H54 (cell line): ENCODE results near the gene LCAT.
"Not testable (repeated sequence)": the region's sequence is repeated elsewhere in the genome, so short reads cannot be mapped to it uniquely, and the experiment has no call there.

Experiments
- DNase-seq: peaks from one replicate; pipeline ENCODE4 v3.0.0; 2011; ENCODE audit warnings: low spot score, mixed read lengths; ENCODE audit not compliant: insufficient read length
- FAIRE-seq: peaks from 3 replicates; lab custom pipeline; 2011; peaks lifted over from hg19 to GRCh38; lab: Jason Lieb, UNC
- POLR2A ChIP-seq: IDR thresholded peaks from 2 replicates; pipeline ENCODE4 v1.6.1; 2011; ENCODE audit warnings: low read depth, mild to moderate bottlenecking, low read length

Gene LCAT

GRCh38 chr16:67946966-67947558, 3.1 kb upstream of the LCAT start:
- DNase-seq (no peak), FAIRE-seq (no peak)
- TF ChIP-seq POLR2A: no peak

GRCh38 chr16:67946128-67946569, 2.2 kb upstream of the LCAT start:
- FAIRE-seq: no peak
- DNase-seq: no peak
- TF ChIP-seq POLR2A: no peak

DNA sequence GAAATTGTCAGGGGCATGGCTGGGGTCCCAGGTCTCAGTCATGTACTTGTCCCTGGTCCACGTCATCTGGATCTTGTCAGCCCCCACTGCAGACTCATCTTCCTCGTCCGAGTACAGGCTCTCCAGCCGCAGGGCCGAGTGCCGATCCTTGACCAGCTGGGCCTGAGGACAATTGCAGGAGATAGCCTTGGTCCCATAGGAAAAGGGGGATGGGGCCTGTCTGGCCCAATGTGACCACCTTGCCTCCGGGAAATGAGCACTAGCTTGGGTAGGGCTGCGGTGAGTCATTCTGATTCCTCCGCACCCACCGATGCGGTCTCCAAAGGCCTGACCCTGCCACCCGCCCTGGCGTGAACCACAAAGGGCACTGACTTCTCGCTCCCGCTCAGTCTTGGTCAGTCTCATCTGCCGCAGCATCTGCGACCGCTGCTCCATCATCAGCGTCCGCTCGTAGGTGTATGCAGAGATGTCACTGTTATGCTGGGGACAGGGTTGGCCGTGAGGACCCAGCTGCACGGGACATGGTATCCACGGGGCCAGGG, 1.5 kb upstream of the LCAT start:
- TF ChIP-seq POLR2A: no peak
- DNase-seq (no peak), FAIRE-seq (no peak)

DNA sequence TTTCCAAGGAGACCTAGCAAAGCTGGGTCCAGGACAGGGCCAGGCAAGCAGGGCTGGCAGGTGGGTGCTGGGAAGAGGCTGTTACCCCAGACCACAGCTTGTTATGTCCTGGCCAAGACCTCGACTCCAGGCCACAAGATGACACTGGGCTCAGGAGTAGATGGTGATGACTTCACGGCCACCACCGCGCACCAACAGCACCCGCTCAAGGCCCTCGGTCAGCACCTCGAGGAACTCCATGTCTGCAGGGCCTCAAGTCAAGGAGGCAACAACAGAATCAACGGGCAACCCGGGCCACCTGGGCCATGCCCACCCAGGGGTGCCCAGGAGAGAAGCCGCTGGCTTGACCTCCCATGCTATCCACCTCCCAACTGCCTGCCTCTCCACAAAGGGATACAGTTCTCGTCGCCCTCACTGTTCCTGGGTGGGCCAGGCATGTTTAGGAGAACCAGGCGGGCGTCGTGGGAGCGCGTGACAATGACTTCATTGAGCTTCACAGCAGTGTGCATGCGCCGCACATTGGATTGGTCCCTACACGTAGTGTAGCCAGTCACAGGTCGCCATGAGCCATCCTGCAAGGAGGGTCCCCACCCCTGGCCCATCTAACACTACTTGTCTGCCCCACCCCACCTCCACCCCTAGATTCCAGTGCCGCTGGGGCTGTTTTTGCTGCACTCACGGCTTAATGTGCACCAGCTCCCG, 921 bp upstream of the LCAT start:
- DNase-seq (no peak), FAIRE-seq (no peak)
- TF ChIP-seq POLR2A: no peak

DNA sequence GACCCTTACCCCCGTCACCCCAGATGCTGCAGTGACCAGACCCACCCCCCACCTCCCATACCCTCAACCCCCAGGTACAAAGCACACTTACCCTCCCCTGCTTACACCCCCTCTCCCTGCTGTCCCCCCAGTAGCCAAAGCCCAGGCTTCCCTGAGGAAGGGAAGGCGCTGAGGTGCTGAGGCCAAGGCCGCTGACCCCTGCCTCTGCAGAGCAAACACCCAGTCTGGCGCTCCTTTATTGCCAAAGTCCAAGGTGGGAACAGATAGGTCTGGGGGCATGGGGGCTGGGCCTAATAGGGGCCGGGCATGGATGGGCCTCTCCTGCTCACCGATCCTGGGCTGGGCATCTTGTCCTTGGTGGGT, 683 bp downstream of the LCAT start:
- no peak for FAIRE-seq
- no peak for TF ChIP-seq POLR2A
- DNase-seq: no peak

DNA sequence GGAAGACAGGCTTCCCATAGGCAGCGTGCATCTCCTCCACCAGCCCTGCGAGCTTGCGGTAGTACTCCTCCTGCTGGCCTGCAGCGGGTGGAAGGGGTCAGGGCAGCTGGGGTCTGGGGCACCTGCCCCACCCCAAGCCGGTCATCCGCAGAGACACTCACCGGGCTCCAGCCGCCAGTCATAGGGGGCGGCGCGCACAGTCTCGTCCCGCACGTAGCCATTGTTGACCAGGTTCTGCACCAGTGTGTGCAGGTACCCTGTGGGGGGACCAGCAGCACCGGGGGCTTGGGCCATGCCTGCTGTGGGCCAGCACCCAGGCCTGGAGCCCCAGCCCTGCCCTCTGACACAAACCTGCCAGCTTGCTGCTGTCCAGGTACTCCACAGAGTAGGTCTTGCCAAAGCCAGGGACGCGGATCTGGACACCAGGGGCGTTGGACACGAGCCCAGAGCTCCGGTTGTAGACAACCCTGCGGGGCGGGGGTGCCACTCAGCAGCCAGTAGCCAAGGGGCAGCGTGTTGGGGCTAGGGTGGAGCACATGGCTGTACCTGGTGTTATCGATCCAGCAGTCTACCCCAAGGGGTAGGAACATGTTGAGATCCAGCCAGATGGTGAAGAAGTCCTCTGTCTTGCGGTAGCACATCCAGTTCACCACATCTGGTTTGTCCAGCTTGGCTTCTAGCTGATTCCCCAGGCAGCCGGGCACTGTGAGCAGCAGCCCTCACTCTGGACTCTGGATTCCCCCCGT, 1.2 kb downstream of the LCAT start:
- no peak for DNase-seq
- no peak for FAIRE-seq
- TF ChIP-seq POLR2A: no peak

DNA sequence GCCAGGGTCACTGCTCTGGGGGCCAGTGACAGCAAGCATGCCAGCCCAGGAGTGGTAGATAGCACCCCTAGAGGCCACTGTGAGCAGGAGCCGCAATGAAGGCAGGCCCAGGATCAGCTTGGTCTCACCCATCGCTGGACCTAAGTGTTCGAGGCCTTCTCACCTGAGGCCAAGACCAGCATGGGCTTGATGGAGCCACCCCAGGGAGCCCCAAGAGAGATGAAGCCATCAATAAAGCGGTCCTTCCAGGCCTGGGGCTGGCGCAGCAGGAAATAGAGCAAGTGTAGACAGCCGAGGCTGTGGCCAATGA, 1.8 kb downstream of the LCAT start:
- no peak for TF ChIP-seq POLR2A
- FAIRE-seq (no peak), DNase-seq (peak; percentile 33)

- no peak for TF ChIP-seq POLR2A
- FAIRE-seq: no peak
- no peak for DNase-seq
These were observed 2.3 kb downstream of the LCAT start for GRCh38 chr16:67941469-67942199.

- no peak for TF ChIP-seq POLR2A
- DNase-seq (no peak), FAIRE-seq (no peak)
These were observed 3.4 kb downstream of the LCAT start for GRCh38 chr16:67940446-67941089.

GRCh38 chr16:67939507-67940445, 4.1 kb downstream of the LCAT start:
- no peak for TF ChIP-seq POLR2A
- DNase-seq (no peak), FAIRE-seq (no peak)

DNA sequence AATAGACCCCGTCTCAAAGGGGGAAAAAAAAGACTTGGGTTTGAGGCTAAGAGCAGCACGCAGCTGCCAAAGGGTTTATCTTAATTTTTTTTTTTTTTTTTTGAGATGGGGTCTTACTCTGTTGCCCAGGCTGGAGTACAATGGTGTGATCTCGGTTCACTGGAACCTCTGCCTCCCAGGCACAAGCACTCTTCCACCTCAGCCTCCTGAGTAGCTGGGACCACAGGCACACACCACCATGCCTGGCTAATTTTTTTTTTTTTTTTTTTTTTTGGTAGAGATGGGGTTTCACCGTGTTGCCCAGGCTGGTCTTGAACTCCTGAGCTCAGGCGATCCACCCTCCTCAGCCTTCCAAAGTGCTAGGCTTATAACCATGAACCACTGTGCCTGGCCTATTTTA, 6.2 kb downstream of the LCAT start:
- not testable (repeated sequence) for FAIRE-seq

GRCh38 chr16:67936880-67937605, 6.9 kb downstream of the LCAT start:
- DNase-seq: no peak
- FAIRE-seq: no peak
- TF ChIP-seq POLR2A: no peak

More for the DNA sequence above, 6.2 kb downstream of the LCAT start:
- not testable (repeated sequence) for DNase-seq
